Measurements from ENCODE around the gene LRBA. TPM values are rescaled to one million over a fixed set of nuclear protein-coding genes. Genes with fewer than 3 reads are reported as not detected.

LRBA gene
- total and polyA plus RNA-seq, 2 of the 4 experiments (the other 2 are of a cell fraction) = 10.2 to 51.6 TPM

DNA sequence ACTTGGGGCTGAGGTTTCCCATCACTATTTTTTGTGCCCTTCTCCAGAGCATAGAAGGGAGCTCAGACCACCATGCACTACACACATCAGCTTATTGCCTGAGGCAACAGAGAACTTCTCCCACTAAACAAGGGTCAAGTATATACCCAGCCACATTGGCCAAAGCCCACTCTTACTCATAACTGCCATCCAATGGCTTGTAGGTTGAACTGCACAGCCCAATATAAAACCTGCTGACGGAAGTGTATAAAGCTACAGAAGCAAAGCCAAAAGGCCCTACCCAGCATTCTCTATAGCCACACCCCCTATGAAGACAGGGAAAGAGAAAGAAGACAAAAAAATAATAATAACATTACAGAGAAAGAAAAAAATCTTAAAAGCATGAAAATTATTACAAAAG, 139.7 kb downstream of the LRBA start:
- no peak overlapping the region for H3K56ac ChIP-seq (ENCODE audit: extremely low read depth, insufficient read depth, low read length)
- in situ Hi-C loops (cut with MboI; ENCODE audit: low sequenced_read_pairs) = loop anchor here (10.0 kb wide), 1 partner anchor 891 kb away; no protein-coding TSS in a partner anchor

More for the DNA sequence above, 139.7 kb downstream of the LRBA start:
- Histone ChIP-seq H4K8ac (ENCODE audit: low read depth in 2 of 2, low read length in 2 of 2) (no peak overlapping the region), H3K14ac (replicated peaks; ENCODE audit: low read depth, low read length) (no peak overlapping the region), H3K27me3 (ENCODE audit: control insufficient read depth, insufficient read depth, low read length) (no peaks in the 10 kb centered on the region), H3K27ac (ENCODE audit: insufficient read depth, low read length) (no peak overlapping the region), H2AK5ac (ENCODE audit: low read depth, low read length) (no peak overlapping the region), H3K4me3 (ENCODE audit: insufficient read depth, low read depth, low read length) (no peak overlapping the region), H3K36me3 (ENCODE audit: control insufficient read depth, insufficient read depth, low read length) (no peaks in the 10 kb centered on the region), H2BK20ac (ENCODE audit: low read depth, low read length) (no peak overlapping the region), H4K5ac (ENCODE audit: low read depth, low read length) (no peak overlapping the region), H2BK120ac (ENCODE audit: low read depth, low read length) (no peak overlapping the region), H3K9me3 (ENCODE audit: control insufficient read depth, insufficient read depth, low read length) (peaks cover 2% of the 10 kb centered on the region; the same call in 1 of the 2 replicates), H3K4ac (ENCODE audit: low read depth, low read length) (no peak overlapping the region), H2BK5ac (ENCODE audit: low read depth, low read length, poor library complexity, severe bottlenecking) (no peak overlapping the region), H3K79me1 (ENCODE audit: low read depth in 1 of 2, low read length in 2 of 2) (no peaks in the 10 kb centered on the region), H4K91ac (ENCODE audit: insufficient read depth, low read depth, low read length) (no peak overlapping the region), H3K9ac (ENCODE audit: low read depth, low read length) (no peak overlapping the region), H3K4me1 (ENCODE audit: control insufficient read depth, insufficient read depth, low read length) (peaks cover 1% of the 10 kb centered on the region; the same call in 1 of the 2 replicates), H2BK15ac (ENCODE audit: low read depth, low read length) (no peak overlapping the region), H2AFZ (replicated peaks; ENCODE audit: low read length, poor library complexity) (no peak overlapping the region), H4K20me1 (ENCODE audit: insufficient read depth, low read length) (no peaks in the 10 kb centered on the region), H3K4me2 (ENCODE audit: low read depth, low read length) (no peak overlapping the region), H3K18ac (ENCODE audit: low read depth, low read length) (no peak overlapping the region), H3K23ac (ENCODE audit: low read depth, low read length) (no peak overlapping the region), H3K9me1 (ENCODE audit: insufficient read depth, low read length) (no peaks in the 10 kb centered on the region), H2AK9ac (replicated peaks; ENCODE audit: low read depth, low read length, poor library complexity) (no peak overlapping the region)
- ChIA-PET POLR2A (ENCODE audit: unreplicated experiment) (no interaction called here), CTCF (interaction anchor here (0.7 kb wide), 1 partner anchor 100 kb away, joined by 3 read pairs; no protein-coding TSS in a partner anchor)
- DNase-seq = no peak
- dilution Hi-C loops (cut with HindIII; ENCODE audit: low sequenced_read_pairs, unreplicated experiment) = no loop called here
- intact Hi-C loops (cut with micrococcal nuclease) = no loop called here
- no CpG with 5 or more reads among the region's 1 CpG for WGBS, 2 experiments (ENCODE audit: extremely low coverage in 2 of 2, insufficient read length in 1 of 2)
- ATAC-seq (ENCODE audit: low read depth) = no peak
- BruUV-seq (replicated peaks) = no TSS peak
- TF ChIP-seq MXI1 (IDR thresholded peaks at IDR 0.05; ENCODE audit: borderline replicate concordance, low read depth, low read length) = no peak
- no peak for TF ChIP-seq USF2 (IDR thresholded peaks at IDR 0.05; ENCODE audit: low read depth, low read length)
- no peak for TF ChIP-seq POLR2A (IDR thresholded peaks at IDR 0.05; ENCODE audit: low read depth, low read length)
- no peak for TF ChIP-seq RFX5 (IDR thresholded peaks at IDR 0.05; ENCODE audit: low read depth, low read length)
- TF ChIP-seq MAZ (IDR thresholded peaks at IDR 0.05; ENCODE audit: borderline replicate concordance, low read depth, low read length) = no peak
- no peak for TF ChIP-seq RAD21 (IDR thresholded peaks at IDR 0.05; ENCODE audit: low read length)
- TF ChIP-seq CTCF (conservative IDR thresholded peaks at IDR 0.05; ENCODE audit: low read depth, low read length) = no peak
- TF ChIP-seq CEBPB (IDR thresholded peaks at IDR 0.05; ENCODE audit: low read depth, low read length) = no peak
- TF ChIP-seq NFE2L2 (IDR thresholded peaks at IDR 0.05; ENCODE audit: low read depth, low read length) = no peak
- no peak for TF ChIP-seq FOS (IDR thresholded peaks at IDR 0.05; ENCODE audit: low read depth, low read length)
- no peak for TF ChIP-seq RCOR1 (IDR thresholded peaks at IDR 0.05; ENCODE audit: insufficient replicate concordance, low read length)
- TF ChIP-seq ELK1 (IDR thresholded peaks at IDR 0.05; ENCODE audit: borderline replicate concordance, low read depth, low read length) = no peak
- no peak for TF ChIP-seq BHLHE40 (IDR thresholded peaks at IDR 0.05; ENCODE audit: low read depth, low read length)
- no peak for TF ChIP-seq CHD1 (IDR thresholded peaks at IDR 0.05; ENCODE audit: low read depth, low read length)
